ENCODE data around the gene TPM4. TPM values are rescaled to one million over a fixed set of nuclear protein-coding genes. Genes with fewer than 3 reads are reported as not detected.

TPM4 gene
- total and polyA plus RNA-seq, 11 donors, result 49.2 to 260 (median 92.1) TPM

- Histone ChIP-seq H3K27me3 (no peaks in the 10 kb centered on the region), H3K27ac (no peak overlapping the region), H3K36me3 (peaks cover 0 to 43% (median 28%) of the 10 kb centered on the region in 9 donors), H3K9me3 (no peaks in the 10 kb centered on the region), H3K4me1 (peaks cover 4 to 88% (median 29%) of the 10 kb centered on the region in 12 donors), H3K4me3 (no peak overlapping the region)
- ATAC-seq (no peak), DNase-seq (no peak)
- WGBS, 4 donors, result 94 to 97% (median 95%) methylated on average over 9 of the region's 9 CpGs
- TF ChIP-seq POLR2A (IDR thresholded peaks at IDR 0.05) (no peak), CTCF (IDR thresholded peaks at IDR 0.05) (no peak)
- intact Hi-C loops (cut with DNase I), result loop anchor here in 1 of 10 donors (5.0 kb wide), 1 partner anchor 73 kb away; no protein-coding TSS in a partner anchor
Observed at GRCh38 chr19:16115301-16116039, 39.2 kb downstream of the TPM4 start.

GRCh38 chr19:16116067-16116466, 39.8 kb downstream of the TPM4 start:
- DNase-seq, result no peak
- no peaks in the 10 kb centered on the region for H3K9me3 ChIP-seq
- H3K27me3 ChIP-seq, result no peaks in the 10 kb centered on the region
- H3K36me3 ChIP-seq, result peaks cover 0 to 49% (median 34%) of the 10 kb centered on the region in 9 donors
- 63 to 67% (median 66%) methylated on average over 4 of the region's 4 CpGs for WGBS, 4 donors
- intact Hi-C loops (cut with DNase I), result loop anchor here in 1 of 10 donors (5.0 kb wide), 1 partner anchor 74 kb away; no protein-coding TSS in a partner anchor
- peaks cover 4 to 83% (median 26%) of the 10 kb centered on the region in 12 donors for H3K4me1 ChIP-seq
- no peak overlapping the region for H3K4me3 ChIP-seq
- no peak overlapping the region for H3K27ac ChIP-seq
- ATAC-seq, result no peak
- TF ChIP-seq POLR2A (IDR thresholded peaks at IDR 0.05) (no peak), CTCF (IDR thresholded peaks at IDR 0.05) (no peak)

GRCh38 chr19:16117594-16118033, 41.3 kb downstream of the TPM4 start:
- WGBS, 4 donors, result 85 to 90% (median 88%) methylated on average over 11 of the region's 11 CpGs
- peaks cover 2 to 65% (median 49%) of the 10 kb centered on the region in 9 donors for H3K36me3 ChIP-seq
- no peak overlapping the region for H3K4me3 ChIP-seq

More at GRCh38 chr19:16117594-16118033, 41.3 kb downstream of the TPM4 start:
- TF ChIP-seq POLR2A (IDR thresholded peaks at IDR 0.05) (no peak), CTCF (IDR thresholded peaks at IDR 0.05) (no peak)
- no peaks in the 10 kb centered on the region for H3K27me3 ChIP-seq
- peaks cover 0 to 76% (median 19%) of the 10 kb centered on the region in 12 donors for H3K4me1 ChIP-seq
- ATAC-seq (no peak), DNase-seq (no peak)
- H3K27ac ChIP-seq, result peak overlapping the region in 1 of 12 donors; percentile 87
- intact Hi-C loops (cut with DNase I), result loop anchor here in 1 of 10 donors (5.0 kb wide), 1 partner anchor 75 kb away; no protein-coding TSS in a partner anchor
- H3K9me3 ChIP-seq, result no peaks in the 10 kb centered on the region

Data from heart left ventricle (tissue), 16 donors.